GM11168 (cell line): Measurements from ENCODE around the gene GPATCH3.
"Not testable (repeated sequence)": the region's sequence is repeated elsewhere in the genome, so short reads cannot be mapped to it uniquely, and the experiment has no call there.

Source experiments
- in situ Hi-C: fragments of 300-500 bp; cut with MboI; formaldehyde crosslinking; loops from one replicate; pipeline ENCODE4 v1.12.0; 2022; ENCODE audit warnings: low sequenced_read_pairs; ENCODE audit not compliant: unreplicated experiment

GPATCH3 gene

DNA sequence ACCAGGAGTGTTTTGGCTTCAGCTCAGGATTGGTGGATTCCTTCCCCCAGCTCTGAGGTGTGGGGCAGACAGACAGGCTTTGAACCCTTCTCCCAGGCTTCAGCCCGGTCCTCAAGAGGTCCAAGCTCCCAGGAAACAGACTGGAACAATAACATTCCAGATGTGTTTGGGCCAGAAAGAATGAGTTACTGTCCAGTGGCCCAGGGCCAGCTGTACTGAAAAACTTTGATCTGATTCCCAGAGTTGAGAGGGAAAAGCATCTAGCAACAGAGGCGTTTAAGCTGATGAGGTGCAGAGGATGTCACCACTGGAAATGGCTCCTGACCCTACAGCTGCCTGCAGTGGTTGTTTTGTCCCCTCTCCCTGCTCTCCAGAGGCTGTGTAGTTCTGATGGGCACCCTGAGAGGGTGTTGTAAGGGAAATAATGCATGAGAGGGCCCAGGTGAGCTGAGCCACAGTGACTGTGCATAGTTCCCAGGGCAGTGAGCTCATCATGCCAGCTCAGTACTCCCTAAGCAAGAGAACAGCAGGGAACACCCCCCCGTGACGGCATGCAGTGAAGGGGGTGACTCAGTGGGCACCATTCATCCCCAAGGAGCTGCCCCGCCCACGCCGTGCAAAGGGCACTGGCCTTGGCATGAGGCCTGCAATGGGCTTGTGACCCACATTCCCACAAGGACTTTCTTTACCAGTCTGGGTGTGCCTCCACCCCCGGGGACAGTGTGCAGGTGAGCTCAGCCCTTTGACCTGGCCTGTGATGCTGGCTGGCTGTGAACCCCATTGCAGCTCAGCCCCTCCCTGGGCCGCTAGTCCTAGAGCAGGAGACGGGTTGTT is 51.1 kb downstream of the GPATCH3 start:
- in situ Hi-C loops, result no loop called here

DNA sequence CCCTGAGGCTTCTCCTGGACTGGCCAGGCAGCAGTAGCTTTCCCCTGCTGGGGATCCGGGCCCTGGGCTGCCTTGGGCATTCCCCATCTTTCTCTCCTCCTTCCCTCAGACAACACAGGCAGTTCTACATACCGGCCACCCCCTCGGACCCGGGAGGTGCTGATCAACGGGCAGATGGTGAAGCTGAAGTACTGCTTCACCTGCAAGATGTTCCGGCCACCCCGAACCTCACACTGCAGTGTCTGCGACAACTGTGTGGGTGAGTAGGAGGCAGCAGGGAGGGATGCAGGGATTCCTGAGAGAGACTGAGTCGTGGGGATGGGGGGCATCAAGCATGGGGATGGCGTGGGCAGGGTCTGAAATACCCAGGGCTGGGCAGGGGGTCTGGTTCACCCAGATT is 51.8 kb downstream of the GPATCH3 start:
- in situ Hi-C loops, result no loop called here

- in situ Hi-C loops, result not testable (repeated sequence)
Measured at GRCh38 chr1:26847826-26848225, 52.4 kb downstream of the GPATCH3 start.

GRCh38 chr1:26844424-26845196 is 55.7 kb downstream of the GPATCH3 start:
- in situ Hi-C loops, result no loop called here
